ENCODE measurements around the gene AADAC. TPM values are rescaled to one million over a fixed set of nuclear protein-coding genes. Genes with fewer than 3 reads are reported as not detected.
A peak's percentile ranks its signal among the peaks of the same experiment; 100 is the strongest.

AADAC gene
- total and polyA plus RNA-seq, 2 of the 13 experiments (the other 11 are each of a cell fraction or from before 2014, with no cell fraction given): 0.87 to 1.5 TPM

DNA sequence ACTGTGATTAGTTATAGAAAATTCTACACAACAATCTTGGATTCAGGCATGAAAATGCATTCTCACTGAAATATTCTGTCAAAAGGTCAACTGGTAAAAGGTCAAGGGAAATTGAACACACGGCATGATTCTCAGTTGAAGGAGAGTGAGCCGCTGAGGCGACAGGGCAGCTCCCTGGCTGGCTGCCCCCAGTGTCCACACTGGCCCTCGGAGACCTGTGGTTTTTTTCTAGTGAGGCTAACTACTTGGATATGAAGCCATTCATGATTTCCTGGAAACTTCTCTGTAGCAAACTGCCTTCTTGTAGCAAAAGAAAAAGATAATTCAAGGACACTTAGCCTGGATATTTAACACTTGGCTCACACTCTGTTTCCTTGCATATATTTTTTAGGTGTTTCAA is 43.0 kb upstream of the AADAC start (continued):
- TF ChIP-seq ZNF138 (CRISPR knock-in tag; IDR thresholded peaks at IDR 0.05; ENCODE audit: low read depth) (no peak), ZMAT5 (CRISPR knock-in tag; IDR thresholded peaks at IDR 0.05; ENCODE audit: borderline replicate concordance, low read depth) (no peak), ZNF256 (CRISPR knock-in tag; conservative IDR thresholded peaks at IDR 0.05) (no peak), ZFP41 (CRISPR knock-in tag; IDR thresholded peaks at IDR 0.05; ENCODE audit: borderline replicate concordance) (no peak), ZNF343 (CRISPR knock-in tag; IDR thresholded peaks at IDR 0.05) (no peak), MIER3 (CRISPR knock-in tag; IDR thresholded peaks at IDR 0.05; ENCODE audit: borderline replicate concordance) (peak; percentile 89; the same call in 1 of the 2 replicates), ZNF713 (CRISPR knock-in tag; IDR thresholded peaks at IDR 0.05) (no peak), FOXK2 (IDR thresholded peaks at IDR 0.05) (no peak), HMGA1 (CRISPR knock-in tag; conservative IDR thresholded peaks at IDR 0.05) (no peak), RARA (CRISPR knock-in tag; IDR thresholded peaks at IDR 0.05) (peak; percentile 91), NR1H2 (CRISPR knock-in tag; IDR thresholded peaks at IDR 0.05; ENCODE audit: borderline replicate concordance, low read depth) (no peak), GPBP1L1 (CRISPR knock-in tag; IDR thresholded peaks at IDR 0.05) (no peak), NKX3-1 (CRISPR knock-in tag; IDR thresholded peaks at IDR 0.05) (no peak), SMC3 (IDR thresholded peaks at IDR 0.05; ENCODE audit: low read length) (no peak), ZNF263 (CRISPR knock-in tag; IDR thresholded peaks at IDR 0.05) (no peak)
- TF ChIP-seq, protein P1, sequence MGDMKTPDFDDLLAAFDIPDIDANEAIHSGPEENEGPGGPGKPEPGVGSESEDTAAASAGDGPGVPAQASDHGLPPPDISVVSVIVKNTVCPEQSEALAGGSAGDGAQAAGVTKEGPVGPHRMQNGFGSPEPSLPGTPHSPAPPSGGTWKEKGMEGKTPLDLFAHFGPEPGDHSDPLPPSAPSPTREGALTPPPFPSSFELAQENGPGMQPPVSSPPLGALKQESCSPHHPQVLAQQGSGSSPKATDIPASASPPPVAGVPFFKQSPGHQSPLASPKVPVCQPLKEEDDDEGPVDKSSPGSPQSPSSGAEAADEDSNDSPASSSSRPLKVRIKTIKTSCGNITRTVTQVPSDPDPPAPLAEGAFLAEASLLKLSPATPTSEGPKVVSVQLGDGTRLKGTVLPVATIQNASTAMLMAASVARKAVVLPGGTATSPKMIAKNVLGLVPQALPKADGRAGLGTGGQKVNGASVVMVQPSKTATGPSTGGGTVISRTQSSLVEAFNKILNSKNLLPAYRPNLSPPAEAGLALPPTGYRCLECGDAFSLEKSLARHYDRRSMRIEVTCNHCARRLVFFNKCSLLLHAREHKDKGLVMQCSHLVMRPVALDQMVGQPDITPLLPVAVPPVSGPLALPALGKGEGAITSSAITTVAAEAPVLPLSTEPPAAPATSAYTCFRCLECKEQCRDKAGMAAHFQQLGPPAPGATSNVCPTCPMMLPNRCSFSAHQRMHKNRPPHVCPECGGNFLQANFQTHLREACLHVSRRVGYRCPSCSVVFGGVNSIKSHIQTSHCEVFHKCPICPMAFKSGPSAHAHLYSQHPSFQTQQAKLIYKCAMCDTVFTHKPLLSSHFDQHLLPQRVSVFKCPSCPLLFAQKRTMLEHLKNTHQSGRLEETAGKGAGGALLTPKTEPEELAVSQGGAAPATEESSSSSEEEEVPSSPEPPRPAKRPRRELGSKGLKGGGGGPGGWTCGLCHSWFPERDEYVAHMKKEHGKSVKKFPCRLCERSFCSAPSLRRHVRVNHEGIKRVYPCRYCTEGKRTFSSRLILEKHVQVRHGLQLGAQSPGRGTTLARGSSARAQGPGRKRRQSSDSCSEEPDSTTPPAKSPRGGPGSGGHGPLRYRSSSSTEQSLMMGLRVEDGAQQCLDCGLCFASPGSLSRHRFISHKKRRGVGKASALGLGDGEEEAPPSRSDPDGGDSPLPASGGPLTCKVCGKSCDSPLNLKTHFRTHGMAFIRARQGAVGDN (CRISPR knock-in tag; IDR thresholded peaks at IDR 0.05): peak; percentile 67
- TF ChIP-seq, protein P2, sequence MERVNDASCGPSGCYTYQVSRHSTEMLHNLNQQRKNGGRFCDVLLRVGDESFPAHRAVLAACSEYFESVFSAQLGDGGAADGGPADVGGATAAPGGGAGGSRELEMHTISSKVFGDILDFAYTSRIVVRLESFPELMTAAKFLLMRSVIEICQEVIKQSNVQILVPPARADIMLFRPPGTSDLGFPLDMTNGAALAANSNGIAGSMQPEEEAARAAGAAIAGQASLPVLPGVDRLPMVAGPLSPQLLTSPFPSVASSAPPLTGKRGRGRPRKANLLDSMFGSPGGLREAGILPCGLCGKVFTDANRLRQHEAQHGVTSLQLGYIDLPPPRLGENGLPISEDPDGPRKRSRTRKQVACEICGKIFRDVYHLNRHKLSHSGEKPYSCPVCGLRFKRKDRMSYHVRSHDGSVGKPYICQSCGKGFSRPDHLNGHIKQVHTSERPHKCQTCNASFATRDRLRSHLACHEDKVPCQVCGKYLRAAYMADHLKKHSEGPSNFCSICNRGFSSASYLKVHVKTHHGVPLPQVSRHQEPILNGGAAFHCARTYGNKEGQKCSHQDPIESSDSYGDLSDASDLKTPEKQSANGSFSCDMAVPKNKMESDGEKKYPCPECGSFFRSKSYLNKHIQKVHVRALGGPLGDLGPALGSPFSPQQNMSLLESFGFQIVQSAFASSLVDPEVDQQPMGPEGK (CRISPR knock-in tag; IDR thresholded peaks at IDR 0.05): peak; percentile 71
- TF ChIP-seq, protein P3, sequence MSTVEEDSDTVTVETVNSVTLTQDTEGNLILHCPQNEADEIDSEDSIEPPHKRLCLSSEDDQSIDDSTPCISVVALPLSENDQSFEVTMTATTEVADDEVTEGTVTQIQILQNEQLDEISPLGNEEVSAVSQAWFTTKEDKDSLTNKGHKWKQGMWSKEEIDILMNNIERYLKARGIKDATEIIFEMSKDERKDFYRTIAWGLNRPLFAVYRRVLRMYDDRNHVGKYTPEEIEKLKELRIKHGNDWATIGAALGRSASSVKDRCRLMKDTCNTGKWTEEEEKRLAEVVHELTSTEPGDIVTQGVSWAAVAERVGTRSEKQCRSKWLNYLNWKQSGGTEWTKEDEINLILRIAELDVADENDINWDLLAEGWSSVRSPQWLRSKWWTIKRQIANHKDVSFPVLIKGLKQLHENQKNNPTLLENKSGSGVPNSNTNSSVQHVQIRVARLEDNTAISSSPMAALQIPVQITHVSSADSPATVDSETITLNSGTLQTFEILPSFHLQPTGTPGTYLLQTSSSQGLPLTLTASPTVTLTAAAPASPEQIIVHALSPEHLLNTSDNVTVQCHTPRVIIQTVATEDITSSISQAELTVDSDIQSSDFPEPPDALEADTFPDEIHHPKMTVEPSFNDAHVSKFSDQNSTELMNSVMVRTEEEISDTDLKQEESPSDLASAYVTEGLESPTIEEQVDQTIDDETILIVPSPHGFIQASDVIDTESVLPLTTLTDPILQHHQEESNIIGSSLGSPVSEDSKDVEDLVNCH (CRISPR knock-in tag; IDR thresholded peaks at IDR 0.05): no peak
